Stimulated activated CD8-positive, alpha-beta memory T cell treated with anti-CD3 and anti-CD28 coated beads, Interleukin-2, amount 100 ng/mL, for 48 hours (primary cell): ENCODE measurements around the gene GZMM.

Experiments used
- DNase-seq, 2 donors: peaks; one replicate each; pipeline ENCODE4 v3.0.0-alpha.2; 2020; ENCODE audit warnings: low read depth in 2 of 2

The GZMM gene

DNA sequence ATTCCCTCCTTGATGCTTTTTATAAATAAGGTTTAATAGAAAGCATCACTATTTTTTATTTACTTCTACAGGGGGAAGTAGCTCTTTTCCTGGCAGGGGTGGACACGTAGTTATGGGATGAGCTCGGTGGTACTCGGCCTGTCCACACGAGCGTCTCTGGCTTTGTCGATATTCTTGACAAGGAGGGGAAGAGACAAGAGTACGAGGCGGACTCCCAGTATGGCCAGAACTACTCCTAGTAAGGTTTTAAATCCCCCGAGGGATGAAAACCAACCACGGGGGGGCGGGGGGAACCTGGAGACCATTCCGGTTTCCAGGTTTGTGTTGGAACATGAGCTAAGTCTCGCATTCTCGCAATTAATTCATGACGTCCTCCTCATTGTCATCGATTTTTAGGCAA is 23.0 kb downstream of the GZMM start:
- no peak for DNase-seq

DNA sequence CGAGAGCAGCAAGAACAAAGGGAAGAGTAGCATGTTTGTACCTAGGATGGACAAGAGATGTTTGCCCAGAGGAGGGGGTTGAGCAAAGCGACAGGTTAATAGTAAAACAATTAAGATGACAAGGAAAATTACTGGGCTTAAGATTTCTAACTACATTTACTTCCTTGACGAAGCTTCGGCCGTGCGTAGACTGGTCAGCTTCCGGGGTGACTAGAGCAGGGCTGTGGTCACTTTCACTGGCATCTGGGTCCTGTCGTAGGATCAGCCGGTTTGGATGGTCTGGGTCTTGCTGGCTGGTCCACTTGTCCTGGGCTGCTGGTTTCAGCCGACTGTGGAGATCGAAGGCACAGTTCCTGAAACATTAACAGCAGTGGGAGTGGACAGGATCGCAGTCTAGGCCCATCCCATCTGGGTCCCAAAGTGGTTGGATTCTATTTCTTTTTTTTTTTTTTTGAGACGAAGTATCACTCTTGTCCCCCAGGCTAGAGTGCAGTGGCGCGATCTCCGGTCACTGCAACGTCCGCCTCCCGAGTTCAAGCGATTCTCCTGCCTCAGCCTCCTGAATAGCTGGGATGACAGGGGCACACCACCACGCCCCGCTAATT is 23.5 kb downstream of the GZMM start:
- DNase-seq: no peak

DNA sequence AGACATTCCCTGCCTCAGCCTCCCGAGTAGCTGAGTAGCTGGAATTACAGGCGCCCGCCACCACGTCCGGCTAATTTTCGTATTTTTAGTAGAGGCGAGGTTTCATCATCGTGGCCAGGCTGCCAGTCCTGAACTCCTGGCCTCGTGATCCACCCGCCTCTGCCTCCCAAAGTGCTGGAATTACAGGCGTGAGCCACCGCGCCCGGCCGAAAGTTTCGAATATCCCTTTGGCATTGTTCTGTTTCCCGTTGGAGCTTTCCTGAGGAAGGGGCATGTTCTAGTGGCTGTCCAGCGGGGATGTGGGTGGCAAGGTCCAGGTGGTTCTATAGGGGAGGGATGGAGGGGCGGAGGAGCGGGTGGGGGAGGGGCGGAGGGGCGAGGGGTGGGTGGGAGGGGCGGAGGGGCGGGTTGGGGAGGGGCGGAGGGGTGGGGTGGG is 26.4 kb downstream of the GZMM start:
- DNase-seq: no peak

DNA sequence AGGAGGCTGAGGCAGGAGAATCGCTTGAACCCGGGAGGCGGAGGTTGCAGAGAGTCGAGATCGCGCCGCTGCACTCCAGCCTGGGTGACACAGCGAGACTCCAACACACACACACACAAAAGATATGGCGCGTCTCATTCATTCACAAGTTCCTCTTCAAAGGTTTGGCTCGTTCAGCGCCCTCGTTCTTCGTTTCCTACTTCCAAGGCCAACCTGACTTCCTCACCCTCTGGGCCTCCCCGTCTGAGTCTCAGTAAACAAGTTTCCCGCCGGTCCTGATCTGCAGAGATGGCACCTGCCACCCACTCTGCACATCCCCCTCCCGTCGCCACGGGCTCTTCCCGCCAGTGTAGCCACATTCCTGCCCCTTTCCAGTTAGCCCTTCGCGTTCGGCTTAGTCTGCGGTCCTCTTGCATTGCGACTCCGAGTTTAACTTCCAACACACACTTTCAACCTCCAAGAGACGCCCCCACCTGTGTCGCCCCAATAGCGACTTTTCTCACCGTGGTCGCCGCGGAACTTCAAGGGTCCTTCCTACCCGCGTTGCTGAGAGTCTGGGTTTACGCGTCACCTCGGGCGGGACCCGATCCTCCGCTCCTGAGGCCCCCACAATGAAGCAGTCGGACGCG is 27.2 kb downstream of the GZMM start:
- peak in 1 of 2 donors; percentile 40 for DNase-seq

DNA sequence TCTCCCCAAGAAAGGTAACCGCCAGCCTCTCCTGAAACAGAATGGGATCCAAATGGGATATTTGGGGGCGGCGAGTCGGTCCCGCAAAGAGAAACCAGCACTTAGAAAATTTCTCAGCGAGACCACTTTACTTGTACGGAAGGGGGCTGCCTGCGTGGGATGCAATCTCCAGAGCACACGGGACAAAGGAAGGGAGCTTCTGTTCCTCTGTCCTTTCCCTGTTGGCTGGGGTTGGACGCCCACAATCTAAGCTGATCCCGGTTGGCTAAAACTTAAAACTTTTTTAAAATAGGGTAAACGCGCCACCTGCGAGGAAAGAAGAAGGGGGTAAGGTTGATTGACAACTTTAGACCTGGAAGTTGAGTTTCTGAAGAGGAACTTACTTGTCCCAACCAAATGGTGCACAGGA is 27.7 kb downstream of the GZMM start:
- DNase-seq: no peak

DNA sequence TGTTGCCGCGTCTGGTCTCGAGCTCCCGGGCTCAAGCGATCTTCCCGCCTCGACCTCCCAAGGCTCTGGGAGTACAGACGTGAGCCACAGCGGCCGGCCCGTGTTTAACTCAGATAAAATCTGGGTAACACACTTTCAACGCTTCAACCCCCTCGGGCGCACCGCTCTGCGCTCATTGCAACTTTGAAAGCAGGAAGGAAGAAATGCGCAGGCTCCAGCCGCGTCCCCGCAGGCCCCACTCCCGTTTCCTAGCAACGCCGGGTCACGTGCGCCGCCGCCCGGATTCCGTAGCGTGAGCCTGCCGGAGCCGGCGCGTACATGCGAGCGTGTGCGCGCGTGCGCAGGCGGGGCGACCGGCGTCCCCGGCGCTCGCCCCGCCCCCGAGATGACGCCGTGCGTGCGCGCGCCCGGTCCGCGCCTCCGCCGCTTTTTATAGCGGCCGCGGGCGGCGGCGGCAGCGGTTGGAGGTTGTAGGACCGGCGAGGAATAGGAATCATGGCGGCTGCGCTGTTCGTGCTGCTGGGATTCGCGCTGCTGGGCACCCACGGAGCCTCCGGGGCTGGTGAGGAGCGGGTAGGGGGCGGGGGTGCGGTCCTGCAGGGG is 28.4 kb downstream of the GZMM start, which contains the start of gene BSG:
TSS of gene BSG (plus strand) at position 457 of the 603 bp plus-strand sequence. CDS start at position 496, 39 bp downstream.
- DNase-seq: peak; percentile 98 to 99

DNA sequence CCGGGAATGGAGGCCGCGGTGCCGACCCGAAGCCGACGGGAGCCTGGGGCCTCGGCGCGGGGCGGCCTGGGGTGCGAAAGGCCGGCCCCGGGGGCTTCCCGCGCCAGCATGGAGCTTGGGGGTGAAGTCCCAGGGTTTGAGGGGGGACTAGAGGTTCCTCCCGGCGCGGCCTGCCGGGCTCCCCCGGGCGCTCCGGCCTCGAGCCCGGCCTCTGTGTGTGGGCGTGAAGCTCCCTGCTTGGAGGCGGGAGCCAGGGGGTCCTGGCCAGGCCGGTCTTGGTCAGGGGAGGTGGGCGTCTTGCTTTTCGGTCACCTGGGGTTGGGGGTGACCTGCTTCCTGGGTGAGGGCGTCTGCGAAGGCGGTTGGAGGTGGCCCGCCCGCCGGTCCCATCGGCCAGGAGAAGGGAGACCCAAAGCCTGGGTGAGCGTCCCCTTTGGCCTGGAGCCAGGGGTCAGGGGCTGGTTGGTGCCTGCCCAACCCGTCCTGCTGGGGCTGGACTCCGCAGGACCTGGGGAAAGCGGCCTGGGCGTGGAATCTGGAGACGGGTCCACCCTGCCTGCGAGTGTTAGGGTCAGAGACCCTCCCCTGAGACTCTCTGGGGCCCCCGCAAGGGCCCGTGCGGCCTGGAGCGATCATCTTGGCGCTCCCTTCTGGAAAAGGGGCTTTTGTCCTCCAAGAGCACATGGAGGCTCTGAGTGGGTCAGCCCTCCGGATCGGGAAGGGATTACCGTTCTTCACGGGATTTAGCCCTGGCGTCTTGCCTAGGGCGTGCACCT is 29.1 kb downstream of the GZMM start:
- DNase-seq: no peak

DNA sequence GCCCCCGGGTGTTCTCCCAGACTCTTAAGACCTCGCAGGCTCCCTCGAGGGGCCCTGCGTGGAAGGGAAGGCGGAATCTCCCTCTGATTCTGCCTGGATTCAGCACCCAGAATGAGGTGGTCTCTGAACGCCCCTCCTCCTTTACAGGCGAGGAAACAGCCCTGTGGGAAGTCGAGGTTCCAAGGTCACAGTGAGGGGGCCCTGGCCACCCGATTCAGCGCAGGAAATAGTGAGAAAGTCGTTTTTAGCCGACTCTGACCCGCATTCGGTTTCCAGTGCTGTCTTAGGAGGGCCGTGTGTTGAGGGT is 29.6 kb downstream of the GZMM start:
- no peak for DNase-seq

DNA sequence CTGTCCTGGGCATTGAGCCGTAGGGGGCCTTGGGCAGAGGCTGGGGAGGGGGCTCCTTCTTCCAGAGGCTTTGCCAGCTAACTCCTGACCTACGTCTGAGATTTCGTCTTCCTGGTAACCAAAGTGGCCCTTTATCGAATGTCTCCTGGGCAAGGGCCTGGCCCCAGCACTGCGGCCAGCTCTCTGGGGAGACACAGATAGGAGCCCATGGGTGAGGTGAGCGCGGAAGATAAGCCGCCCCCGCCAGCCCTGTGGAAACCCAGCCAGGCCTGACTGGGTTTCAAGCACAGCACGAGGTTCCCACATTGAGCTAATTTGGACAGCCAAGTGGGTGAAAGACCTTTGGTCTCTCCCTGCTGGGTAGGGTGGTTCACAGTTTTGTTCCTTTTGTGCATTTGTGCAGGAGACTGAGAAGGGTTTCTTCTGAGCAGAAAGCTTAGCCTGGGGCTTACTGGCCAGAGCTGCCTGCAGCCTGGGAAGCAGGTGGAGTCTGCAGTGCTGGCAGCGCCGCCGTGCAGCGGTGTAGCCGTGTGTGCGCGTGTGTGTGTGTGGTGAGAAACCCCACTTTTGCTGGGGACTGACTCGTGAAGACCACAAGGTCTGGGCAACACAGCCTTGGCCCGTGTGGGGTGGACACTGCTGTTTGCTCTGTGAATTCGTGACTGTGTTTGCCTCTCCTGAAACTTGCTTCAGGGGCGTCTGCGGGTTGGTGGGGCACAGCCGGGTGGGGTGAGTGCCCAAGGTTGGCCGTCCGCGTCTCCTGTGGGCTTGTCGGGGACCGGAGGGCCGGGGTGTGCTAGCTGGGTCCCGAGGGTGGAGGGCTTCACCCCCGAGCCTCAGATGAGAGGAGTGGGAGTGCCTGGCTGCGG is 31.0 kb downstream of the GZMM start:
- DNase-seq: no peak

DNA sequence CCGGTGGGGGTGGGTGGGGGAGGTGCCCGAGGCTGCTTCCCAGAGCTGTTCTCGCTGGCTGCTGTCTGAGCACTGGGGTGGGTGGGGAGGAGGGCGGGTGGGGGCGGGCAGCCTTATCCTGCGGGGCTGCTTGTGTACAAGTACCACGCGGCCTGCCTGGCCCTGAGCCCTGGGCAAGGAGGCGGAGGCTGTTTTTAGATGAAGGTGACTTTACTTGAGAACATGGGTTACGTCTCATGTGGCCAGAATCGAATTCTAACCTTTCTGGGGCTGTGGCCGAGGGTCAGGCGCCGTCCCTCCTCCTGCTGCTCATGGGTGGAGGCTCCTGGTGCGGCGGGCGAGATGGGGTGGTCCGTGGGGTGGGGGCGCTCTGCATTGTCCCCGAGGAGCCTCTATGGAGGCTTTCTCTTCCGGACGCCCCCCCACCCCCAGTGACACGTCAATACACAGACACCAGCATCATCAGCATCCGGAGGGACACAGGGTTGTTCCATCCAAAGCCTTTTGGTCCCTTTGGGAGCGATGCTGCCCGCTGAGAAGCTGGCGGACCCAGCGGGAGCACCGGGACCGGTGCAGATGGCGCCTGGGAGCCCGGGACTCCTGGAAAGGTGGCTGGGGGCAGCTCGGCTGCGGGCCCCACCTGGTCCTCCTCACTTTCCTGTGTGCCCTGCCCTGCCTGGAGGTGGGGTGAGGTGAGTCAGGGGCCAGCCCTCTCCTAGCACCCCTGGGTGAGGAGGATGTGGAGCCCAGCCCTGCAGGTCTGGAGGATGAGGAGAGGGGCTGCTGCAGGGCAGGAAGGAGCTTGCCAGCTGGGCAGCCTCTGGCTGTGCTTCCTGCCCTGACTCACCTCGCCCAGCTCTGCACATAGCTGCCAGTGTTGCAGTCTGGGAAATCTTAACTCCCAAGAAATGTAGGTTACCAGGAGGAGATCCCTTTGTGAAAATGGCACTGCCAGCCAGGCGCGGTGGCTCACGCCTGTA is 32.0 kb downstream of the GZMM start:
- no peak for DNase-seq

DNA sequence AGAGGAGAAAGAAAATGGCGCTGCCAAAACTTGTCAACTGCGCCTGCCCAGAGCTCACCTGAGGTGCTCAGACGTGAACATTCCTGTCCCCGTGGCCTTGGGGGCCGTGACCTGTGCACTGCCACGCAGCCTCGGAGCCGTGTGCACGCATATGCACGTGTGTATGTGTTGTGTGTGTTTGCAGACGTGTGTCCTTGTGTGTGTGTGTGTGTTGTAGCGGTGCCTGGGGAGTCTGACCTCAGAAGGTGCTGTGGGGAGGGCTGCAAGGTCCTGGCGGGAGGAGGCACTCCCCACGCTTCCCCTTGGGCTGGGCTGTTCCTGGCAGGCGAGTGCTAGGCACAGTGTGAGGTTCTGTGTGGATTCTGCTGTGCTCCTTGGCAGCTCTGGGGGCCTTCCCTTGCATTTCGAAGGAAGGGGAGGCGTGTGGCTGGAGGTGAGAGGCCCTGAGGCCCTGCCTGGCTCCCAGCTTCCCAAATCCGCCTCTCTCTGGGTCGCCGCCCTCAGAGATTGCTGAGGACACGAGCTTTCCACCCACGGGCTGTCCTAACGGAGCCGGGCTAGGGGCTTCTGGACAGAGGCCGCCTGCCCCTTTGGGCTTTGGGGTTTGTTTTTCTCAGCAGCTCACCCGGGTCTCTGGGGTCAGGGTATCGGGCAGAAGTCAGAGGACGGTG is 33.0 kb downstream of the GZMM start:
- DNase-seq: no peak

DNA sequence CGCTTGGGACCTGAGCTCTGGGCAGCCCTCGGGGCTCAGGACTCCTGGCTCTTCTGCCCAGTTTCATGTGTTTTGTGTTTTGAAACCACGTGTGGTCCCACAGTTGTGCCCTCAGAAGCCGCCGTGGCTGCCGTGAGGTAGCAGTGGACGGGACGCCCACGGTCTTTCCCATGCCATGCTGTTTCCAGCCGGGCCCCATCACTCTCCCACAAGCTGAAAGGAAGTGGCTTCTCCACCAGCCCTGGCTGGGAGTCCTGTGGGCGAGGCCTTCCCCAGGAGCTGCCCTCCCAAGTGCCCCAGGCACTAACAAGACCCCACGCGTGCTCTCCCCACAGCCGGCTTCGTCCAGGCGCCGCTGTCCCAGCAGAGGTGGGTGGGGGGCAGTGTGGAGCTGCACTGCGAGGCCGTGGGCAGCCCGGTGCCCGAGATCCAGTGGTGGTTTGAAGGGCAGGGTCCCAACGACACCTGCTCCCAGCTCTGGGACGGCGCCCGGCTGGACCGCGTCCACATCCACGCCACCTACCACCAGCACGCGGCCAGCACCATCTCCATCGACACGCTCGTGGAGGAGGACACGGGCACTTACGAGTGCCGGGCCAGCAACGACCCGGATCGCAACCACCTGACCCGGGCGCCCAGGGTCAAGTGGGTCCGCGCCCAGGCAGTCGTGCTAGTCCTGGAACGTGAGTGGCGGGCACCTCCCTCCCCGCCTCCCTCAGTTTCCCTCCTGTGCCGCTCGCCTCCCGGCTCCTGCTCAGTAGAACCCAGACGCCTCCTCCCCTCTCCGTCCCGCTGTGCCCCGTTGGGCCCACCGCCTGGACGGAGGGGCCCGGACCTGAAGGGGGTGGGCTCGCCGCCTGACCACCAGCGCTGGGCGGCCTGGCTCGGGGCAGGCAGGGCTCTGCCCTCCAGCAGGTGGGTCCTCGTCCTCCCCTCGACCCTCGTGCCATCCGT is 33.9 kb downstream of the GZMM start:
- DNase-seq: no peak

DNA sequence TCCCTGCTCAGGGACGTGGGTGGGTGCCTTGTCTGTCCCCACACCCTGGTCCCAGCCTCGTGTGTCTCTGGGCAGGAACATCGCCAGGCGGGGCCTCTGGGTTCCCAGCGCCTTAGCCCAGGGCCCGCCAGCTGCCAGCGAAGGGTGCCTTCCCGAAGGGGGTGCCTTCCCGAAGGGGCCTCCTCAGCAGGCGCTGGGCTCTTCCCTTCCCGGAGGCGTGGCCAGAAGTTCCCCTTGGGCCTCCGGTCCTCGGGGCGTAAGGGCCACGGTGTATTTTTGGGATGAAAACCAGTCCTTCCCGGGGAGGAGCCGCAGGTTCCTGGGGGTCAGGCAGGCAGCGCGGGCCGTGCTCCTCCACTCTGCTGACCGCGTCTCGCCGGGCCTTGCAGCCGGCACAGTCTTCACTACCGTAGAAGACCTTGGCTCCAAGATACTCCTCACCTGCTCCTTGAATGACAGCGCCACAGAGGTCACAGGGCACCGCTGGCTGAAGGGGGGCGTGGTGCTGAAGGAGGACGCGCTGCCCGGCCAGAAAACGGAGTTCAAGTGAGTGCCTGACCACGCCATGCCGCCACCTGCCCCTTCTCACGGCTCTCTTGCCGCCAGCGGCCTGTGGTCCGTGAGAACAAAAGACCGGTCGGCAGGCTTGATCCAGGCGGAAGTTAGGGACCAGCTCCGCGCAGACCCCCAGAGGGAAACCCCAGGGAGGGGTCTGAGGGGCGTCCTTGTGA is 35.4 kb downstream of the GZMM start:
- DNase-seq: no peak

DNA sequence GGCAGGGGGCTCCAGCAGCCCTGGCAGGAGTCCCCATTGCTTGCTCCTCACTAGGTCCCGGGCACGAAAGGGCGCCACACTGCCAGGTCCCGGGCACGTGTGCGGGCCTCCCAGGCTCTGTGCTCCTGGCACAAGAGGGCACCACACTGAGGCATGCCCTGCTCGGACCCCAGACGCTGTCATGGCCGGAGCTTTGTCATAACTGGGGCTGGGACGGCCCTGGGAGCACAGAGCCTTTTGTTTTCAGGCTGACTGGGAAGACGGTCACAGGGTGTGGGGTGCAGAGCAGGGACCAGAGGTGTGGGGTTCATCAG is 35.9 kb downstream of the GZMM start:
- no peak for DNase-seq

DNA sequence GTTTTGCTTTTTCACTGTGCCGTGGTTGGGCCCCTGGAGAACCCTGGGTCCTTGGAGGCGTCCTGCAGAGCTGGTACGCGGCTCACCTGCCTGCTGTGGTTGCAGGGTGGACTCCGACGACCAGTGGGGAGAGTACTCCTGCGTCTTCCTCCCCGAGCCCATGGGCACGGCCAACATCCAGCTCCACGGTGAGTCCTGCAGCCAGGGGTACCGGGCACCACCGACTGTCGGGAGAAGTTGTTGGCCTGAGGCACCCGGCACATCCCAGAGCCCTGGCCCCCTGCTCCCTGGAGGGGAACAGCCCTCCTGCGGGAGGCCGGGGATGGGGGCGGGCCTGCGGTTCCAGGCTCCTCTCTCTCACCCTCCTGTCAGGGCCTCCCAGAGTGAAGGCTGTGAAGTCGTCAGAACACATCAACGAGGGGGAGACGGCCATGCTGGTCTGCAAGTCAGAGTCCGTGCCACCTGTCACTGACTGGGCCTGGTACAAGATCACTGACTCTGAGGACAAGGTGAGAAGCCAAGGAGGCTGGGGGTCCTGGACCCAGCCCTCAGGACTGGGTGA is 36.5 kb downstream of the GZMM start:
- no peak for DNase-seq

DNA sequence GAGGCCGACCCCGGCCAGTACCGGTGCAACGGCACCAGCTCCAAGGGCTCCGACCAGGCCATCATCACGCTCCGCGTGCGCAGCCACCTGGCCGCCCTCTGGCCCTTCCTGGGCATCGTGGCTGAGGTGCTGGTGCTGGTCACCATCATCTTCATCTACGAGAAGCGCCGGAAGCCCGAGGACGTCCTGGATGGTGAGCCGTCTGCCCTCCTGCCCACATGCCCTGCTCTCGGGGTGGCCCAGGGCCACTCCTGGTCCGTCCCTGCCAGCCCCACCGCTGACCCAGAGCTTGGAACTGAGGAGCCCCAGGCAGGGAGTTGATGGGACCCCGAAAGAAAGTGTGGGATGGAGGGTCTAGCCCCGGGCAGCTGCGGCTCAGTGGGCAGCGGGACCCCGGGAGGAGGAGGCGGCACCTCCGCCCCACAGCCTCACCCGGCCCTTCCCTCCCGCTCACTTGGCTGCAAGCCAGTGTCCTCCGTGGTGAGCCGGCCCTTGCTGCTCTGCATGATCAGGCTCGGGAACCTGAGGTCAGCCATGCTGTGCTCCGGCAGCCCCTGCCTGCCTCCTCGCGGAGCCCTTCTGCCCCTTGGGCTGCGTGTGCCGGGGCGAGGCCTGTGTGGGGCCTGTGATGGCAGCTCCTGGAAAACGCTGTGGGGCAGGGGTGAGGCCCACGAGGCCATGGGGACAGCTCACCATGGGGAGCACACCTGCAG is 37.7 kb downstream of the GZMM start:
- no peak for DNase-seq

DNA sequence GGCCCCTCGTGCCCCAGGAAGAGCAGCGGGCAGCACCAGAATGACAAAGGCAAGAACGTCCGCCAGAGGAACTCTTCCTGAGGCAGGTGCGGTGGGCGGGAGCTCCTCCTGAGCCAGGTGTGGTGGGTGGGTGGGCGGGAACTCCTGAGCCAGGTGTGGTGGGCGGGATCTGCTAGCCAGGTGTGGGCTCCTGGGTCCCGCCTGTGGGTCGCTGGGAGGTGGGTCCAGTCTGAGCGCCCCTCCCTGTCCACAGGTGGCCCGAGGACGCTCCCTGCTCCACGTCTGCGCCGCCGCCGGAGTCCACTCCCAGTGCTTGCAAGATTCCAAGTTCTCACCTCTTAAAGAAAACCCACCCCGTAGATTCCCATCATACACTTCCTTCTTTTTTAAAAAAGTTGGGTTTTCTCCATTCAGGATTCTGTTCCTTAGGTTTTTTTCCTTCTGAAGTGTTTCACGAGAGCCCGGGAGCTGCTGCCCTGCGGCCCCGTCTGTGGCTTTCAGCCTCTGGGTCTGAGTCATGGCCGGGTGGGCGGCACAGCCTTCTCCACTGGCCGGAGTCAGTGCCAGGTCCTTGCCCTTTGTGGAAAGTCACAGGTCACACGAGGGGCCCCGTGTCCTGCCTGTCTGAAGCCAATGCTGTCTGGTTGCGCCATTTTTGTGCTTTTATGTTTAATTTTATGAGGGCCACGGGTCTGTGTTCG is 38.8 kb downstream of the GZMM start:
- no peak for DNase-seq
